ENCODE data around the gene CACTIN. TPM values are rescaled to one million over a fixed set of nuclear protein-coding genes. Genes with fewer than 3 reads are reported as not detected.
A peak's percentile ranks its signal among the peaks of the same experiment; 100 is the strongest.
"Not testable (repeated sequence)": the region's sequence is repeated elsewhere in the genome, so short reads cannot be mapped to it uniquely, and the experiment has no call there.

Gene CACTIN
- total and polyA plus RNA-seq, 4 donors = 11.0 to 32.6 (median 27.9) TPM

GRCh38 chr19:3669947-3670795 is 43.6 kb upstream of the CACTIN start:
- H3K4me3 ChIP-seq (ENCODE audit: low read depth, low read length) = no peak overlapping the region
- DNase-seq (ENCODE audit: low read depth in 4 of 6, low spot score in 6 of 6) = peak in 1 of 6 donors; percentile 70
- peak overlapping the region; percentile 92 for H3K27ac ChIP-seq (ENCODE audit: low read depth, low read length)
- no peaks in the 10 kb centered on the region for H3K9me3 ChIP-seq (ENCODE audit: control insufficient read depth, insufficient read depth, low read length)
- WGBS (ENCODE audit: insufficient coverage) = 59% methylated on average over 31 of the region's 33 CpGs
- peaks cover 62% of the 10 kb centered on the region for H3K4me1 ChIP-seq (ENCODE audit: control insufficient read depth, insufficient read depth, low read length)
- peaks cover 84% of the 10 kb centered on the region for H3K36me3 ChIP-seq (ENCODE audit: control insufficient read depth, insufficient read depth, low read length)
- H3K27me3 ChIP-seq (ENCODE audit: control insufficient read depth, insufficient read depth, low read length) = no peaks in the 10 kb centered on the region

- H3K4me1 ChIP-seq (ENCODE audit: control insufficient read depth, insufficient read depth, low read length) = peaks cover 62% of the 10 kb centered on the region
- peak overlapping the region; percentile 67 for H3K27ac ChIP-seq (ENCODE audit: low read depth, low read length)
- WGBS (ENCODE audit: insufficient coverage) = 50% methylated on average over 35 of the region's 39 CpGs
- H3K27me3 ChIP-seq (ENCODE audit: control insufficient read depth, insufficient read depth, low read length) = no peaks in the 10 kb centered on the region
- no peak overlapping the region for H3K4me3 ChIP-seq (ENCODE audit: low read depth, low read length)
- H3K9me3 ChIP-seq (ENCODE audit: control insufficient read depth, insufficient read depth, low read length) = no peaks in the 10 kb centered on the region
- peaks cover 92% of the 10 kb centered on the region for H3K36me3 ChIP-seq (ENCODE audit: control insufficient read depth, insufficient read depth, low read length)
- DNase-seq (ENCODE audit: low read depth in 4 of 6, low spot score in 6 of 6) = no peak
Measured at GRCh38 chr19:3669082-3669946, 42.7 kb upstream of the CACTIN start.

DNA sequence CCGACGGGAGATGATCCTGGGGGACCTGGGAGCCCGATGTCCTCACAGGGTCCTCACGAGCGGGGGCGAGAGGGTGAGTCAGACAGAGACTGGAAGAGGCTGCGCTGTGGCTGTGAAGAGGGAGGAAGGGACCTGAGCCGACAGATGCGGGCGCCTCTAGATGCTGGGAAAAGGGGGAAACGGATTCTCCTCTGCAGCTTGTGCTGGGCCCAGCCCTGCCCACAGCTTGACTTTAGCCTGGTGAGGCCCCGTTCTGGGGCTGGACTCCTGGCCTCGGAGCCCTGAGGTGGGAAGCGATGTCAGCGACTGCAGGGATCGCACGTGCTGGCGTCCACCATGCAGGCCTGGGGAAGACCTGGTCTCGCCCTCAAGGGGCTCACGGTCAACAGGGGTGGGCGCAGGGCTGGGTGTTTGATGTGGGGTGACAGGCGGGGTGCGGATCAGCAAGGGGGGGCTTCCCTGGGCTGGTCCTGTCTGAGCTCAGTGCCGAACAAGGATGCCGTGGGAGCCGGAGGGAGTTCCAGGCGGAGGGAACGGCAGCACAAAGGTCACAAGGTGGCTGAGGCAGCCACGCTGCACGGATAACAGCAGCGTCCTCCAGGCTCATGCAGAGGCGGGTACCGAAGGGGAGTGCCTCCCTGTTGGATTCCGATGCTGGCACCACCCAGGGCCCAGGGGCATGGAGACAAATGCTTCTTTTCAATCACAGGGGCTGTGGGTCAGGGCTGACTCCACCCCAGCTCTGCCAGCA is 41.9 kb upstream of the CACTIN start:
- Histone ChIP-seq H3K4me1 (ENCODE audit: control insufficient read depth, insufficient read depth, low read length) (peaks cover 62% of the 10 kb centered on the region), H3K27me3 (ENCODE audit: control insufficient read depth, insufficient read depth, low read length) (no peaks in the 10 kb centered on the region), H3K4me3 (ENCODE audit: low read depth, low read length) (no peak overlapping the region), H3K9me3 (ENCODE audit: control insufficient read depth, insufficient read depth, low read length) (no peaks in the 10 kb centered on the region), H3K36me3 (ENCODE audit: control insufficient read depth, insufficient read depth, low read length) (peaks cover 95% of the 10 kb centered on the region), H3K27ac (ENCODE audit: low read depth, low read length) (peak overlapping the region; percentile 67)
- DNase-seq (ENCODE audit: low read depth in 4 of 6, low spot score in 6 of 6) = no peak
- WGBS (ENCODE audit: insufficient coverage) = 71% methylated on average over 33 of the region's 34 CpGs

DNA sequence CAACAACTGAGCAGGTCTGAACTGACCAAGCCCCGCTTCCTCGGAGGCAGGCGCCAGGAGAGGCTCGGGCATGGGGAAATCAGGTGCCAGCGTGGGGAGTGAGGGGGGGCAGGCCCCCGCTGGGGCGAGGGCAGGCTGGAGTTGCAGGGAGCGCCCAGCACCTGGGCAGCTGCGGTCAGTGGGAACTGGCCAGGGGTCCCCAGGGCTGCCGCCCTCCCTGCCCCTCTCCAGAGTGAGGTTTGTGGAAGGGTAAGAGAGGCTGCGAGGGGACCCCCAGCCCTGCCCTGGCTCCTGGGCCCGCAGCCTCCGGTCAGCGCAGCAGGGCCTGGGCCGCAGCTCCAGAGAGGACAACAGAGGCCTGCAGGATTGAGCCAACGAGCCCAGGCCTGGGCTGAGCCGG is 41.2 kb upstream of the CACTIN start:
- no peak overlapping the region for H3K4me3 ChIP-seq (ENCODE audit: low read depth, low read length)
- no peaks in the 10 kb centered on the region for H3K9me3 ChIP-seq (ENCODE audit: control insufficient read depth, insufficient read depth, low read length)
- DNase-seq (ENCODE audit: low read depth in 4 of 6, low spot score in 6 of 6) = no peak
- WGBS (ENCODE audit: insufficient coverage) = 92% methylated on average over 12 of the region's 17 CpGs
- peak overlapping the region; percentile 67 for H3K27ac ChIP-seq (ENCODE audit: low read depth, low read length)
- H3K27me3 ChIP-seq (ENCODE audit: control insufficient read depth, insufficient read depth, low read length) = no peaks in the 10 kb centered on the region
- peaks cover 96% of the 10 kb centered on the region for H3K36me3 ChIP-seq (ENCODE audit: control insufficient read depth, insufficient read depth, low read length)
- H3K4me1 ChIP-seq (ENCODE audit: control insufficient read depth, insufficient read depth, low read length) = peaks cover 62% of the 10 kb centered on the region

- H3K27ac ChIP-seq (ENCODE audit: low read depth, low read length) = no peak overlapping the region
- H3K4me1 ChIP-seq (ENCODE audit: control insufficient read depth, insufficient read depth, low read length) = peaks cover 57% of the 10 kb centered on the region
- no peak overlapping the region for H3K4me3 ChIP-seq (ENCODE audit: low read depth, low read length)
- H3K9me3 ChIP-seq (ENCODE audit: control insufficient read depth, insufficient read depth, low read length) = no peaks in the 10 kb centered on the region
- peaks cover 99% of the 10 kb centered on the region for H3K36me3 ChIP-seq (ENCODE audit: control insufficient read depth, insufficient read depth, low read length)
- 90% methylated on average over 17 of the region's 18 CpGs for WGBS (ENCODE audit: insufficient coverage)
- H3K27me3 ChIP-seq (ENCODE audit: control insufficient read depth, insufficient read depth, low read length) = no peaks in the 10 kb centered on the region
- DNase-seq (ENCODE audit: low read depth in 4 of 6, low spot score in 6 of 6) = no peak
Measured at GRCh38 chr19:3667037-3667638, 40.5 kb upstream of the CACTIN start.

DNA sequence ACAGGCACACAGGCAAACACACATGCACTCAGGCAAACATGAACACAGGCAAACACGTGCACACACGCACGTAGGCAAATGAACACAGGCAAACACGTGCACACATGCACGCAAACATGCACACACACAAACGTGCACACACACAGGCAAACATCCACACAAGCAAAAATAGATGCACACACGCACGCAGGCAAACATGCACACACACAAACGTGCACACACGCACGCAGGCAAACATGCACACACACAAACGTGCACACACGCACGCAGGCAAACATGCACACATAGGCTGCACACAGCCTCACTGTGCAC is 39.9 kb upstream of the CACTIN start:
- peaks cover 51% of the 10 kb centered on the region for H3K4me1 ChIP-seq (ENCODE audit: control insufficient read depth, insufficient read depth, low read length)
- peaks cover 99% of the 10 kb centered on the region for H3K36me3 ChIP-seq (ENCODE audit: control insufficient read depth, insufficient read depth, low read length)
- not testable (repeated sequence) for H3K4me3 ChIP-seq (ENCODE audit: low read depth, low read length); DNase-seq (ENCODE audit: low read depth in 4 of 6, low spot score in 6 of 6); H3K27ac ChIP-seq (ENCODE audit: low read depth, low read length); H3K9me3 ChIP-seq (ENCODE audit: control insufficient read depth, insufficient read depth, low read length); H3K27me3 ChIP-seq (ENCODE audit: control insufficient read depth, insufficient read depth, low read length)
- 91% methylated on average over 14 of the region's 14 CpGs for WGBS (ENCODE audit: insufficient coverage)

DNA sequence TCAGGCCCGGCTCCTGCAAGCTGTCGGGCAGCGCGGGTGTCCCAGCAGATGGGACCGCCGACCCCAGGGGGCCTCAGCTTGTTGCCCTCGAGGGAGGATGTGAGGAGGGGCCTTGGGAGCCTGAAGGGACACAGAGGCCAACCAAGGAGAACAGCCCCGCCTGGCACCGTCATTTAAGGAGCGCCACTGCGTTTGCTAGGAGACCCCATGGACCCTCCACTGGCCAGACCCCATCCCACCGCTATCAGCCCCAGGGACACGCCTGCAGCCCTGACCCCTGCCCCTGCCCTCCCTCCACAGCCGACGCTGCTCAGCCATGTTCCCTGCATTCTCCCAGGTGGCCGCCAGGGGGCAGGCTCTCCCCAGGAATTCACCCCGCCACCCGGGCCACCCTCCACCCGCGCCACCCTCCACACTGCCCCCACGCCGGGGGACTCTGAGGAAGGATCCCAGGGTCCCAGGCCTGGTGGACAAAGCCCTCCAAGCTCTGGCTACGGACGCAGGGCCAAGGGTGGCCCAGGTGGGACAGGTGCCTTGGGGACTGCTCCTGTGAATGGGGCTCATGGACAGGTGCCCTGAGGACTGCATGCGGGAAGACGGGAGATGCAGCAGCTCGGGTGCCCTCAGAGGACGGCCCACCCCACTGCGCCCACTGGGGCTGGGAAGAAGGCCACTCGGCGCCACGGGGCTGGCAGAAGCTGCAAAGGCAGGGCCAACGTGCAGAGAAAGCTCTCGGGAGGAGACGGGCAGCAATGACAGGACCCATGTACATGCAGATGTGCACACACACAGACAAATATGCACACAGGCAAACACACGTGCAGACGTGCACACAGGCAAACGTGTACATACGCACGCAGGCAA is 39.3 kb upstream of the CACTIN start:
- 39% methylated on average over 38 of the region's 40 CpGs for WGBS (ENCODE audit: insufficient coverage)
- peak in 2 of 6 donors; percentile 57 to 64 for DNase-seq (ENCODE audit: low read depth in 4 of 6, low spot score in 6 of 6)
- Histone ChIP-seq H3K4me3 (ENCODE audit: low read depth, low read length) (no peak overlapping the region), H3K27me3 (ENCODE audit: control insufficient read depth, insufficient read depth, low read length) (no peaks in the 10 kb centered on the region), H3K27ac (ENCODE audit: low read depth, low read length) (no peak overlapping the region), H3K4me1 (ENCODE audit: control insufficient read depth, insufficient read depth, low read length) (peaks cover 45% of the 10 kb centered on the region), H3K36me3 (ENCODE audit: control insufficient read depth, insufficient read depth, low read length) (peaks cover 99% of the 10 kb centered on the region), H3K9me3 (ENCODE audit: control insufficient read depth, insufficient read depth, low read length) (no peaks in the 10 kb centered on the region)

- no peak overlapping the region for H3K27ac ChIP-seq (ENCODE audit: low read depth, low read length)
- peaks cover 36% of the 10 kb centered on the region for H3K4me1 ChIP-seq (ENCODE audit: control insufficient read depth, insufficient read depth, low read length)
- peaks cover 99% of the 10 kb centered on the region for H3K36me3 ChIP-seq (ENCODE audit: control insufficient read depth, insufficient read depth, low read length)
- no peak overlapping the region for H3K4me3 ChIP-seq (ENCODE audit: low read depth, low read length)
- H3K9me3 ChIP-seq (ENCODE audit: control insufficient read depth, insufficient read depth, low read length) = no peaks in the 10 kb centered on the region
- 88% methylated on average over 15 of the region's 19 CpGs for WGBS (ENCODE audit: insufficient coverage)
- H3K27me3 ChIP-seq (ENCODE audit: control insufficient read depth, insufficient read depth, low read length) = no peaks in the 10 kb centered on the region
- DNase-seq (ENCODE audit: low read depth in 4 of 6, low spot score in 6 of 6) = no peak
Measured at GRCh38 chr19:3664879-3665642, 38.5 kb upstream of the CACTIN start.
